Stimulated activated CD8-positive, alpha-beta memory T cell treated with anti-CD3 and anti-CD28 coated beads, Interleukin-4, amount 100 ng/mL, for 4 hours (primary cell): ENCODE measurements around the gene PUS3.
"Not testable (repeated sequence)": the region's sequence is repeated elsewhere in the genome, so short reads cannot be mapped to it uniquely, and the experiment has no call there.

Source experiments
- DNase-seq, 2 donors: peaks; one replicate each; pipeline ENCODE4 v3.0.0-alpha.2; 2020; ENCODE audit warnings: low read depth in 2 of 2, low spot score in 1 of 2

Gene PUS3

GRCh38 chr11:125921042-125921441, 18.0 kb upstream of the PUS3 start:
- DNase-seq: no peak

- DNase-seq: no peak
Measured at GRCh38 chr11:125918140-125918840, 15.3 kb upstream of the PUS3 start.

GRCh38 chr11:125916683-125917347, 13.8 kb upstream of the PUS3 start:
- DNase-seq: no peak

GRCh38 chr11:125914601-125915000, 11.6 kb upstream of the PUS3 start:
- not testable (repeated sequence) for DNase-seq

GRCh38 chr11:125910226-125910849, 7.3 kb upstream of the PUS3 start:
- no peak for DNase-seq

GRCh38 chr11:125904678-125905077, 1.7 kb upstream of the PUS3 start:
- no peak for DNase-seq

- no peak for DNase-seq
Measured at GRCh38 chr11:125903711-125904659, 979 bp upstream of the PUS3 start, which contains the start of gene DDX25. Gene DDX25 (plus strand): TSS chr11:125904508. CDS start chr11:125904518, 10 bp downstream.

- DNase-seq: no peak
Measured at GRCh38 chr11:125902277-125902926, 604 bp downstream of the PUS3 start.

- DNase-seq: no peak
Measured at GRCh38 chr11:125901872-125902271, 1.1 kb downstream of the PUS3 start.

- no peak for DNase-seq
Measured at GRCh38 chr11:125892994-125893393, 10.0 kb downstream of the PUS3 start.

GRCh38 chr11:125892071-125892470, 10.9 kb downstream of the PUS3 start:
- DNase-seq: no peak

GRCh38 chr11:125890447-125891100, 12.4 kb downstream of the PUS3 start:
- no peak for DNase-seq

GRCh38 chr11:125887373-125888324, 15.4 kb downstream of the PUS3 start, which contains the start of gene HYLS1:
Gene HYLS1 (plus strand): TSS chr11:125887668. CDS start chr11:125899369, 11,701 bp downstream.
- peak; percentile 88 for DNase-seq

GRCh38 chr11:125886997-125887372, 16.0 kb downstream of the PUS3 start:
- no peak for DNase-seq

GRCh38 chr11:125883375-125883774, 19.6 kb downstream of the PUS3 start:
- DNase-seq: no peak

- no peak for DNase-seq
Measured at GRCh38 chr11:125881291-125881690, 21.7 kb downstream of the PUS3 start.

GRCh38 chr11:125874556-125875124, 28.4 kb downstream of the PUS3 start:
- no peak for DNase-seq

- no peak for DNase-seq
Measured at GRCh38 chr11:125873881-125874555, 29.0 kb downstream of the PUS3 start.
